ENCODE data around the gene AOAH.

AOAH gene

GRCh38 chr7:36637417-36637816, 86.9 kb downstream of the AOAH start:
- H3K4me3 ChIP-seq: no peak overlapping the region
- no peak for TF ChIP-seq CTCF (IDR thresholded peaks at IDR 0.05)
- DNase-seq (ENCODE audit: low spot score): no peak
- no peak overlapping the region for H3K27ac ChIP-seq

- TF ChIP-seq CTCF (IDR thresholded peaks at IDR 0.05): no peak
- Histone ChIP-seq H3K4me3 (no peak overlapping the region), H3K27ac (no peak overlapping the region)
- no peak for DNase-seq (ENCODE audit: low spot score)
These were observed 88.2 kb downstream of the AOAH start for GRCh38 chr7:36636126-36636525.

GRCh38 chr7:36635091-36635490, 89.2 kb downstream of the AOAH start:
- H3K4me3 ChIP-seq: no peak overlapping the region
- no peak overlapping the region for H3K27ac ChIP-seq
- no peak for TF ChIP-seq CTCF (IDR thresholded peaks at IDR 0.05)
- DNase-seq (ENCODE audit: low spot score): no peak

- no peak overlapping the region for H3K27ac ChIP-seq
- DNase-seq (ENCODE audit: low spot score): no peak
- no peak for TF ChIP-seq CTCF (IDR thresholded peaks at IDR 0.05)
- no peak overlapping the region for H3K4me3 ChIP-seq
These were observed 90.9 kb downstream of the AOAH start for GRCh38 chr7:36633377-36633776.

GRCh38 chr7:36630112-36630650, 94.1 kb downstream of the AOAH start:
- TF ChIP-seq CTCF (IDR thresholded peaks at IDR 0.05): no peak
- Histone ChIP-seq H3K4me3 (no peak overlapping the region), H3K27ac (no peak overlapping the region)
- DNase-seq (ENCODE audit: low spot score): no peak

- DNase-seq (ENCODE audit: low spot score): no peak
- no peak overlapping the region for H3K27ac ChIP-seq
- H3K4me3 ChIP-seq: no peak overlapping the region
- no peak for TF ChIP-seq CTCF (IDR thresholded peaks at IDR 0.05)
These were observed 94.9 kb downstream of the AOAH start for GRCh38 chr7:36629351-36629750.

GRCh38 chr7:36627836-36628235, 96.5 kb downstream of the AOAH start:
- no peak overlapping the region for H3K4me3 ChIP-seq
- no peak overlapping the region for H3K27ac ChIP-seq
- no peak for DNase-seq (ENCODE audit: low spot score)
- TF ChIP-seq CTCF (IDR thresholded peaks at IDR 0.05): no peak

Measured in coronary artery (tissue), 2 donors.